Measurements from ENCODE around the gene CXCL1. TPM values are rescaled to one million over a fixed set of nuclear protein-coding genes. Genes with fewer than 3 reads are reported as not detected.

Gene CXCL1
- total RNA-seq, 1 experiment from 2014 or later = 0.85 TPM

DNA sequence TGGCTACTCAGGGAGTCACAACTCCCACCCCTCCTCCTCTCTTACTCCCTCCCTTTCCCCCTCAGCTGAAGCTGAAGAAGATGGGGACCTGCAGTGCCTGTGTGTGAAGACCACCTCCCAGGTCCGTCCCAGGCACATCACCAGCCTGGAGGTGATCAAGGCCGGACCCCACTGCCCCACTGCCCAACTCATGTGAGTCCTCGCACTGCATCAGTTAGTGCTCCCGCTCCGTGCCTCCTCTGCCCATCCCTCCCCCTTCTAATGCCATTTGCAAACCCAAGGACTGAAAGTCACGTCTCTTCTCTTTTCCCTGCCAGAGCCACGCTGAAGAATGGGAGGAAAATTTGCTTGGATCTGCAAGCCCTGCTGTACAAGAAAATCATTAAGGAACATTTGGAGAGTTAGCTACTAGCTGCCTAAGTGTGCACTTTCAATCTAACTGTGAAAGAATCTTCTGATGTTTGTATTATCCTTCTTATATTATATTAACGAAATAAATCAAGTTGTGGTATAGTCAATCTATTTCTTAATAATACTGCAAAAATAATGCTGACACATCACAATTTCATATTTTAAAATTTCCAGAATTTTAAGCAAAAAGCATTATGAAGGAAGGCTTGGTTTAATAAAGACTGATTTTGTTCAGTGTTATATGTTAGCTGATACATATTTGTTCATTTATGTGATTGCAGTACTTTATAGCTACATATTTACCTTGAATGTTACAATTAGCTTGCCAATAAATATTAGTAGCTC is 15.3 kb upstream of the CXCL1 start:
- Mint-ChIP-seq H3K4me1 (peaks cover 20% of the 10 kb centered on the region), H3K27me3 (ENCODE audit: low read depth) (peaks cover 18% of the 10 kb centered on the region), H3K4me3 (peak overlapping the region; percentile 52), H3K36me3 (no peaks in the 10 kb centered on the region), H3K27ac (no peak overlapping the region), H3K9me3 (no peaks in the 10 kb centered on the region)
- TF ChIP-seq, protein P1, sequence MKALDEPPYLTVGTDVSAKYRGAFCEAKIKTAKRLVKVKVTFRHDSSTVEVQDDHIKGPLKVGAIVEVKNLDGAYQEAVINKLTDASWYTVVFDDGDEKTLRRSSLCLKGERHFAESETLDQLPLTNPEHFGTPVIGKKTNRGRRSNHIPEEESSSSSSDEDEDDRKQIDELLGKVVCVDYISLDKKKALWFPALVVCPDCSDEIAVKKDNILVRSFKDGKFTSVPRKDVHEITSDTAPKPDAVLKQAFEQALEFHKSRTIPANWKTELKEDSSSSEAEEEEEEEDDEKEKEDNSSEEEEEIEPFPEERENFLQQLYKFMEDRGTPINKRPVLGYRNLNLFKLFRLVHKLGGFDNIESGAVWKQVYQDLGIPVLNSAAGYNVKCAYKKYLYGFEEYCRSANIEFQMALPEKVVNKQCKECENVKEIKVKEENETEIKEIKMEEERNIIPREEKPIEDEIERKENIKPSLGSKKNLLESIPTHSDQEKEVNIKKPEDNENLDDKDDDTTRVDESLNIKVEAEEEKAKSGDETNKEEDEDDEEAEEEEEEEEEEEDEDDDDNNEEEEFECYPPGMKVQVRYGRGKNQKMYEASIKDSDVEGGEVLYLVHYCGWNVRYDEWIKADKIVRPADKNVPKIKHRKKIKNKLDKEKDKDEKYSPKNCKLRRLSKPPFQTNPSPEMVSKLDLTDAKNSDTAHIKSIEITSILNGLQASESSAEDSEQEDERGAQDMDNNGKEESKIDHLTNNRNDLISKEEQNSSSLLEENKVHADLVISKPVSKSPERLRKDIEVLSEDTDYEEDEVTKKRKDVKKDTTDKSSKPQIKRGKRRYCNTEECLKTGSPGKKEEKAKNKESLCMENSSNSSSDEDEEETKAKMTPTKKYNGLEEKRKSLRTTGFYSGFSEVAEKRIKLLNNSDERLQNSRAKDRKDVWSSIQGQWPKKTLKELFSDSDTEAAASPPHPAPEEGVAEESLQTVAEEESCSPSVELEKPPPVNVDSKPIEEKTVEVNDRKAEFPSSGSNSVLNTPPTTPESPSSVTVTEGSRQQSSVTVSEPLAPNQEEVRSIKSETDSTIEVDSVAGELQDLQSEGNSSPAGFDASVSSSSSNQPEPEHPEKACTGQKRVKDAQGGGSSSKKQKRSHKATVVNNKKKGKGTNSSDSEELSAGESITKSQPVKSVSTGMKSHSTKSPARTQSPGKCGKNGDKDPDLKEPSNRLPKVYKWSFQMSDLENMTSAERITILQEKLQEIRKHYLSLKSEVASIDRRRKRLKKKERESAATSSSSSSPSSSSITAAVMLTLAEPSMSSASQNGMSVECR (CRISPR knock-in tag; IDR thresholded peaks at IDR 0.05; ENCODE audit: borderline replicate concordance) = no peak
- TF ChIP-seq ZNF396 (CRISPR knock-in tag; IDR thresholded peaks at IDR 0.05; ENCODE audit: borderline replicate concordance) (no peak), ZNF263 (CRISPR knock-in tag; IDR thresholded peaks at IDR 0.05; ENCODE audit: low read depth) (peak; percentile 85; the same call in 1 of the 2 replicates)
- POLR2A ChIA-PET = no interaction called here
- DNase-seq (ENCODE audit: low spot score) = no peak
- CTCF ChIA-PET = interaction anchor here (0.6 to 2.6 kb wide), 8 partner anchors 8 to 280 kb away, joined by 3 to 39 read pairs (median 4); partner anchors contain the start of gene CXCL1
- no peak; the same call in 1 of the 2 replicates for ATAC-seq

DNA sequence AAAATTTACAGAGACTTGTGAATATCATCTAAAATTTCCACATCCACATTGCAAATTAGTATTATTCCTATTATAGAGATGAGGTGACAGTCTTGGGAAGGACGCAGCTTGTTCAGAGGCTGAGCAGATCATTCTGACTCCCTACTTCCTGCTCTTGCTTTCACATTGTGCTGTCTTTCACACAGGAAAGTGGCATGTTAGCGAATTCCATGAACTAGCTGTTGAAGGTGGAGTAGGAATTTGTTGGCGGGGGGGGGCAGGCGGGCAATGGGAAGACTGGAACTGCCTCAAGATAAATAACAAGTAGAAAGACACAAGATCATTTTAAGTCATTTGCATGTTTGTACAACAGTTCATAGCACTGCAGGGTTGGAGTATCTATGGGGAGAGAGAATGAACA is 13.8 kb upstream of the CXCL1 start:
- TF ChIP-seq TEAD4 (CRISPR knock-in tag; IDR thresholded peaks at IDR 0.05) (no peak), NFYB (CRISPR knock-in tag; conservative IDR thresholded peaks at IDR 0.05; ENCODE audit: low read depth) (no peak)
- TF ChIP-seq, protein P2, sequence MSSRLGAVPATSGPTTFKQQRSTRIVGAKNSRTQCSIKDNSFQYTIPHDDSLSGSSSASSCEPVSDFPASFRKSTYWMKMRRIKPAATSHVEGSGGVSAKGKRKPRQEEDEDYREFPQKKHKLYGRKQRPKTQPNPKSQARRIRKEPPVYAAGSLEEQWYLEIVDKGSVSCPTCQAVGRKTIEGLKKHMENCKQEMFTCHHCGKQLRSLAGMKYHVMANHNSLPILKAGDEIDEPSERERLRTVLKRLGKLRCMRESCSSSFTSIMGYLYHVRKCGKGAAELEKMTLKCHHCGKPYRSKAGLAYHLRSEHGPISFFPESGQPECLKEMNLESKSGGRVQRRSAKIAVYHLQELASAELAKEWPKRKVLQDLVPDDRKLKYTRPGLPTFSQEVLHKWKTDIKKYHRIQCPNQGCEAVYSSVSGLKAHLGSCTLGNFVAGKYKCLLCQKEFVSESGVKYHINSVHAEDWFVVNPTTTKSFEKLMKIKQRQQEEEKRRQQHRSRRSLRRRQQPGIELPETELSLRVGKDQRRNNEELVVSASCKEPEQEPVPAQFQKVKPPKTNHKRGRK (CRISPR knock-in tag; IDR thresholded peaks at IDR 0.05; ENCODE audit: borderline replicate concordance) = no peak
- TF ChIP-seq, protein P3, sequence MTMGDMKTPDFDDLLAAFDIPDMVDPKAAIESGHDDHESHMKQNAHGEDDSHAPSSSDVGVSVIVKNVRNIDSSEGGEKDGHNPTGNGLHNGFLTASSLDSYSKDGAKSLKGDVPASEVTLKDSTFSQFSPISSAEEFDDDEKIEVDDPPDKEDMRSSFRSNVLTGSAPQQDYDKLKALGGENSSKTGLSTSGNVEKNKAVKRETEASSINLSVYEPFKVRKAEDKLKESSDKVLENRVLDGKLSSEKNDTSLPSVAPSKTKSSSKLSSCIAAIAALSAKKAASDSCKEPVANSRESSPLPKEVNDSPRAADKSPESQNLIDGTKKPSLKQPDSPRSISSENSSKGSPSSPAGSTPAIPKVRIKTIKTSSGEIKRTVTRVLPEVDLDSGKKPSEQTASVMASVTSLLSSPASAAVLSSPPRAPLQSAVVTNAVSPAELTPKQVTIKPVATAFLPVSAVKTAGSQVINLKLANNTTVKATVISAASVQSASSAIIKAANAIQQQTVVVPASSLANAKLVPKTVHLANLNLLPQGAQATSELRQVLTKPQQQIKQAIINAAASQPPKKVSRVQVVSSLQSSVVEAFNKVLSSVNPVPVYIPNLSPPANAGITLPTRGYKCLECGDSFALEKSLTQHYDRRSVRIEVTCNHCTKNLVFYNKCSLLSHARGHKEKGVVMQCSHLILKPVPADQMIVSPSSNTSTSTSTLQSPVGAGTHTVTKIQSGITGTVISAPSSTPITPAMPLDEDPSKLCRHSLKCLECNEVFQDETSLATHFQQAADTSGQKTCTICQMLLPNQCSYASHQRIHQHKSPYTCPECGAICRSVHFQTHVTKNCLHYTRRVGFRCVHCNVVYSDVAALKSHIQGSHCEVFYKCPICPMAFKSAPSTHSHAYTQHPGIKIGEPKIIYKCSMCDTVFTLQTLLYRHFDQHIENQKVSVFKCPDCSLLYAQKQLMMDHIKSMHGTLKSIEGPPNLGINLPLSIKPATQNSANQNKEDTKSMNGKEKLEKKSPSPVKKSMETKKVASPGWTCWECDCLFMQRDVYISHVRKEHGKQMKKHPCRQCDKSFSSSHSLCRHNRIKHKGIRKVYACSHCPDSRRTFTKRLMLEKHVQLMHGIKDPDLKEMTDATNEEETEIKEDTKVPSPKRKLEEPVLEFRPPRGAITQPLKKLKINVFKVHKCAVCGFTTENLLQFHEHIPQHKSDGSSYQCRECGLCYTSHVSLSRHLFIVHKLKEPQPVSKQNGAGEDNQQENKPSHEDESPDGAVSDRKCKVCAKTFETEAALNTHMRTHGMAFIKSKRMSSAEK (CRISPR knock-in tag; IDR thresholded peaks at IDR 0.05; ENCODE audit: borderline replicate concordance) = no peak
- TF ChIP-seq, protein P4, sequence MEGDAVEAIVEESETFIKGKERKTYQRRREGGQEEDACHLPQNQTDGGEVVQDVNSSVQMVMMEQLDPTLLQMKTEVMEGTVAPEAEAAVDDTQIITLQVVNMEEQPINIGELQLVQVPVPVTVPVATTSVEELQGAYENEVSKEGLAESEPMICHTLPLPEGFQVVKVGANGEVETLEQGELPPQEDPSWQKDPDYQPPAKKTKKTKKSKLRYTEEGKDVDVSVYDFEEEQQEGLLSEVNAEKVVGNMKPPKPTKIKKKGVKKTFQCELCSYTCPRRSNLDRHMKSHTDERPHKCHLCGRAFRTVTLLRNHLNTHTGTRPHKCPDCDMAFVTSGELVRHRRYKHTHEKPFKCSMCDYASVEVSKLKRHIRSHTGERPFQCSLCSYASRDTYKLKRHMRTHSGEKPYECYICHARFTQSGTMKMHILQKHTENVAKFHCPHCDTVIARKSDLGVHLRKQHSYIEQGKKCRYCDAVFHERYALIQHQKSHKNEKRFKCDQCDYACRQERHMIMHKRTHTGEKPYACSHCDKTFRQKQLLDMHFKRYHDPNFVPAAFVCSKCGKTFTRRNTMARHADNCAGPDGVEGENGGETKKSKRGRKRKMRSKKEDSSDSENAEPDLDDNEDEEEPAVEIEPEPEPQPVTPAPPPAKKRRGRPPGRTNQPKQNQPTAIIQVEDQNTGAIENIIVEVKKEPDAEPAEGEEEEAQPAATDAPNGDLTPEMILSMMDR (IDR thresholded peaks at IDR 0.05) = no peak
- TF ChIP-seq, protein P5, sequence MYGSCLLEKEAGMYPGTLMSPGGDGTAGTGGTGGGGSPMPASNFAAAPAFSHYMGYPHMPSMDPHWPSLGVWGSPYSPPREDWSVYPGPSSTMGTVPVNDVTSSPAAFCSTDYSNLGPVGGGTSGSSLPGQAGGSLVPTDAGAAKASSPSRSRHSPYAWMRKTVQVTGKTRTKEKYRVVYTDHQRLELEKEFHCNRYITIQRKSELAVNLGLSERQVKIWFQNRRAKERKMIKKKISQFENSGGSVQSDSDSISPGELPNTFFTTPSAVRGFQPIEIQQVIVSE (CRISPR knock-in tag; IDR thresholded peaks at IDR 0.05; ENCODE audit: borderline replicate concordance) = no peak
- TF ChIP-seq, protein P6, sequence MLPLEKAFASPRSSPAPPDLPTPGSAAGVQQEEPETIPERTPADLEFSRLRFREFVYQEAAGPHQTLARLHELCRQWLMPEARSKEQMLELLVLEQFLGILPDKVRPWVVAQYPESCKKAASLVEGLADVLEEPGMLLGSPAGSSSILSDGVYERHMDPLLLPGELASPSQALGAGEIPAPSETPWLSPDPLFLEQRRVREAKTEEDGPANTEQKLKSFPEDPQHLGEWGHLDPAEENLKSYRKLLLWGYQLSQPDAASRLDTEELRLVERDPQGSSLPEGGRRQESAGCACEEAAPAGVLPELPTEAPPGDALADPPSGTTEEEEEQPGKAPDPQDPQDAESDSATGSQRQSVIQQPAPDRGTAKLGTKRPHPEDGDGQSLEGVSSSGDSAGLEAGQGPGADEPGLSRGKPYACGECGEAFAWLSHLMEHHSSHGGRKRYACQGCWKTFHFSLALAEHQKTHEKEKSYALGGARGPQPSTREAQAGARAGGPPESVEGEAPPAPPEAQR (CRISPR knock-in tag; IDR thresholded peaks at IDR 0.05) = no peak
- Mint-ChIP-seq H3K36me3 (no peaks in the 10 kb centered on the region), H3K4me1 (peaks cover 15% of the 10 kb centered on the region), H3K27me3 (ENCODE audit: low read depth) (peaks cover 18% of the 10 kb centered on the region), H3K9me3 (no peaks in the 10 kb centered on the region), H3K27ac (no peak overlapping the region), H3K4me3 (no peak overlapping the region)
- DNase-seq (ENCODE audit: low spot score) (no peak), ATAC-seq (no peak)
- ChIA-PET CTCF (no interaction called here), POLR2A (no interaction called here)

Measured in WTC11 (cell line).